OCI-LY7 (cell line): ENCODE data around the gene ING2. TPM values are rescaled to one million over a fixed set of nuclear protein-coding genes. Genes with fewer than 3 reads are reported as not detected.

ENCODE experiments used
- BruUV-seq: library from RNA; stranded (reverse); fragments of 400-500 nt; replicated peaks from 2 replicates; lab custom pipeline; 2021; lab: Mats Ljungman, UMichigan
- CTCF ChIA-PET: fragments of 300-600 bp; sonication (Branson Sonifier 250); formaldehyde crosslinking; loops from one replicate; lab custom pipeline; 2022; ENCODE audit warnings: antibody characterized with exemption; ENCODE audit not compliant: unreplicated experiment; lab: Charles Lee
- POLR2A ChIA-PET: fragments of 300-600 bp; sonication (Branson Sonifier 250); formaldehyde crosslinking; loops from one replicate; lab custom pipeline; 2022; ENCODE audit warnings: antibody characterized with exemption; lab: Charles Lee
- DNase-seq: peaks from one replicate; pipeline ENCODE4 v3.0.0-alpha.2; 2015; ENCODE audit warnings: low spot score
- H2AFZ ChIP-seq: fragments of 200-600 bp; sonication (generic), shearing (Covaris generic); 2 replicates; pipeline ENCODE4 v1.6.1; 2014; ENCODE audit warnings: mild to moderate bottlenecking, antibody characterized with exemption, low read length, moderate library complexity
- H3K27ac ChIP-seq: fragments of 200-600 bp; sonication (generic); 2 replicates; pipeline ENCODE4 v1.5.1; 2014; ENCODE audit warnings: mixed run types, low read depth, mild to moderate bottlenecking, moderate library complexity, low read length, inconsistent platforms; ENCODE audit not compliant: poor library complexity, severe bottlenecking
- H3K36me3 ChIP-seq: fragments of 200-600 bp; sonication (generic); 2 replicates; pipeline ENCODE4 v1.6.1; 2014; ENCODE audit warnings: mild to moderate bottlenecking, antibody characterized with exemption, low read length, moderate library complexity, mixed read lengths; ENCODE audit not compliant: insufficient read depth
- H3K4me1 ChIP-seq: fragments of 200-600 bp; sonication (generic); 2 replicates; pipeline ENCODE4 v1.5.1; 2014; ENCODE audit warnings: mild to moderate bottlenecking, low read length; ENCODE audit not compliant: insufficient read depth, poor library complexity, severe bottlenecking
- H3K4me2 ChIP-seq: fragments of 200-600 bp; sonication (generic); 2 replicates; pipeline ENCODE4 v1.6.1; 2014; ENCODE audit warnings: mild to moderate bottlenecking, low read length
- H3K4me3 ChIP-seq: fragments of 200-600 bp; sonication (generic); 2 replicates; pipeline ENCODE4 v1.5.1; 2014; ENCODE audit warnings: mild to moderate bottlenecking, low read depth, low read length; ENCODE audit not compliant: poor library complexity, severe bottlenecking
- H3K79me2 ChIP-seq: fragments of 200-600 bp; sonication (generic); 2 replicates; pipeline ENCODE4 v1.6.1; 2016; ENCODE audit warnings: low read depth, mild to moderate bottlenecking, low read length, moderate library complexity, mixed read lengths; ENCODE audit not compliant: insufficient read depth
- H3K9me2 ChIP-seq: fragments of 200-600 bp; sonication (generic); 2 replicates; pipeline ENCODE4 v1.6.1; 2016; ENCODE audit warnings: mild to moderate bottlenecking, low read length, mixed read lengths; ENCODE audit not compliant: insufficient read depth
- H3K9me3 ChIP-seq: fragments of 200-600 bp; sonication (generic); 2 replicates; pipeline ENCODE4 v1.6.1; 2014; ENCODE audit warnings: mild to moderate bottlenecking, mixed run types, low read length, mixed read lengths
- H4K20me1 ChIP-seq: fragments of 200-600 bp; sonication (generic); 2 replicates; pipeline ENCODE4 v1.6.1; 2014; ENCODE audit warnings: mild to moderate bottlenecking, antibody characterized with exemption, low read length, moderate library complexity, mixed read lengths; ENCODE audit not compliant: insufficient read depth
- EZH2phosphoT487 ChIP-seq: fragments of 200-600 bp; sonication (generic); IDR thresholded peaks from 2 replicates; pipeline ENCODE4 v1.6.1; 2018; ENCODE audit warnings: low read depth, borderline replicate concordance, mild to moderate bottlenecking, mixed run types, antibody characterized with exemption, low read length, moderate library complexity, mixed read lengths
- intact Hi-C: fragments of 100-400 bp; cut with micrococcal nuclease; formaldehyde crosslinking; loops from one replicate; pipeline ENCODE4 v1.10.0; 2022; ENCODE audit not compliant: unreplicated experiment
- total RNA-seq, 2 experiments: library from RNA; depleted of rRNA in 1 of 2; stranded (reverse); fragments of >200 nt in 1 of 2; shearing (Covaris generic) in 1 of 2; gene quantifications; 2 replicates each; pipeline ENCODE4 v1.2.3, GENCODE V29; 2014 to 2022
- TF ChIP-seq, protein P1 (sequence below): fragments of 200-600 bp; sonication (generic); conservative IDR thresholded peaks from 2 replicates; pipeline ENCODE4 v1.5.1; 2014; ENCODE audit warnings: mild to moderate bottlenecking, antibody characterized with exemption, low read length, moderate library complexity, mixed read lengths

ING2 gene
- total RNA-seq, 2 experiments from 2014 or later: 23.3 to 26.0 TPM

DNA sequence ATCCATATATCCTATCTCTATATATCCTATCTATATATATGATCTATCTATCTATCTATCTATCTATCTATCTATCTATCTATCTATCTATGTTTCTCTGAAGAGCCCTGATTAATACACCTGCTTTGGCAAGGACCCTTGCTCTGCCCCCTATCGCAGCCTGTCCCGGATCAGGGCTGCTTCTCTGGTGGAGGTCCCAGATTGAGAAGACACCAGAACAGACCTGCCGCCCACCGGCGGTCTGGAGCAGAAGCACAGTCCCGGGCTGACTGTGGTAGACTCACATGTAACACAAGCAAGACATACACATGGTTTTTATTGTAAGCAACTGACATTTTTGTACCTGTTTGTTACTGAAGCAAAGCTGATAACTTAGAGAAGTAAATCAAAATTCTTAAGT is 52.8 kb downstream of the ING2 start:
- intact Hi-C loops: no loop called here
- POLR2A ChIA-PET: interaction anchor here (0.6 kb wide), 1 partner anchor 41 kb away, joined by 3 read pairs; no protein-coding TSS in a partner anchor

DNA sequence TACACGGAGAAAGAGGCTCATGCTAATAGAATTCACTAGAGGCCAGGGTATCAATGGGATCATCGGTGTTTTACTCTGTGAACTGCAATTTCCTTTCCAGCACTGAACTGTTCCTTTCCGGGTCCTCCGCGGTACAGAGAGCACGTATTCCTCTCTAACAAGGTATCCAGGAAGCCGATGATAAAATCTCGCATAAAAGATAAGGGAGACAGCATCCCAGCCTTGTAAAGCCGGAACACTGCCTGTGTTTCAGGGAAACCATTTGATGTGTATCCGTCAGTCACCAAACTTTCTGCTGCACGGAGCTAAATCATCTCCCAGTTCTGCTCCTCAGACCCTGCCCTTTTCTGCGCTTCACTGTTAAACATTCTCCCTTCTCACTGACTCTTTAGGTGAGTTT is 54.0 kb downstream of the ING2 start:
- CTCF ChIA-PET: no interaction called here
- DNase-seq: no peak
- BruUV-seq: no TSS peak
- Histone ChIP-seq H2AFZ (no peak overlapping the region), H3K27ac (no peak overlapping the region), H3K4me1 (no peaks in the 10 kb centered on the region), H3K9me2 (no peaks in the 10 kb centered on the region), H3K4me2 (no peak overlapping the region), H3K79me2 (no peaks in the 10 kb centered on the region), H3K4me3 (no peak overlapping the region), H4K20me1 (no peaks in the 10 kb centered on the region), H3K9me3 (no peaks in the 10 kb centered on the region), H3K36me3 (no peaks in the 10 kb centered on the region)
- intact Hi-C loops: no loop called here
- no peak for TF ChIP-seq EZH2phosphoT487
- TF ChIP-seq, protein P1, sequence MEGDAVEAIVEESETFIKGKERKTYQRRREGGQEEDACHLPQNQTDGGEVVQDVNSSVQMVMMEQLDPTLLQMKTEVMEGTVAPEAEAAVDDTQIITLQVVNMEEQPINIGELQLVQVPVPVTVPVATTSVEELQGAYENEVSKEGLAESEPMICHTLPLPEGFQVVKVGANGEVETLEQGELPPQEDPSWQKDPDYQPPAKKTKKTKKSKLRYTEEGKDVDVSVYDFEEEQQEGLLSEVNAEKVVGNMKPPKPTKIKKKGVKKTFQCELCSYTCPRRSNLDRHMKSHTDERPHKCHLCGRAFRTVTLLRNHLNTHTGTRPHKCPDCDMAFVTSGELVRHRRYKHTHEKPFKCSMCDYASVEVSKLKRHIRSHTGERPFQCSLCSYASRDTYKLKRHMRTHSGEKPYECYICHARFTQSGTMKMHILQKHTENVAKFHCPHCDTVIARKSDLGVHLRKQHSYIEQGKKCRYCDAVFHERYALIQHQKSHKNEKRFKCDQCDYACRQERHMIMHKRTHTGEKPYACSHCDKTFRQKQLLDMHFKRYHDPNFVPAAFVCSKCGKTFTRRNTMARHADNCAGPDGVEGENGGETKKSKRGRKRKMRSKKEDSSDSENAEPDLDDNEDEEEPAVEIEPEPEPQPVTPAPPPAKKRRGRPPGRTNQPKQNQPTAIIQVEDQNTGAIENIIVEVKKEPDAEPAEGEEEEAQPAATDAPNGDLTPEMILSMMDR: no peak
- POLR2A ChIA-PET: interaction anchor here (0.6 kb wide), 1 partner anchor 399 kb away, joined by 3 read pairs; no protein-coding TSS in a partner anchor

More for the DNA sequence above, 52.8 kb downstream of the ING2 start:
- CTCF ChIA-PET: no interaction called here
- no peak overlapping the region for H2AFZ ChIP-seq
- H3K9me2 ChIP-seq: no peaks in the 10 kb centered on the region
- BruUV-seq: no TSS peak
- H3K4me3 ChIP-seq: no peak overlapping the region
- H3K4me1 ChIP-seq: no peaks in the 10 kb centered on the region
- no peaks in the 10 kb centered on the region for H3K36me3 ChIP-seq
- no peak overlapping the region for H3K27ac ChIP-seq
- no peak for DNase-seq
- no peaks in the 10 kb centered on the region for H3K9me3 ChIP-seq
- H4K20me1 ChIP-seq: no peaks in the 10 kb centered on the region
- TF ChIP-seq, protein P1: no peak
- no peak for TF ChIP-seq EZH2phosphoT487
- H3K79me2 ChIP-seq: no peaks in the 10 kb centered on the region
- no peak overlapping the region for H3K4me2 ChIP-seq

DNA sequence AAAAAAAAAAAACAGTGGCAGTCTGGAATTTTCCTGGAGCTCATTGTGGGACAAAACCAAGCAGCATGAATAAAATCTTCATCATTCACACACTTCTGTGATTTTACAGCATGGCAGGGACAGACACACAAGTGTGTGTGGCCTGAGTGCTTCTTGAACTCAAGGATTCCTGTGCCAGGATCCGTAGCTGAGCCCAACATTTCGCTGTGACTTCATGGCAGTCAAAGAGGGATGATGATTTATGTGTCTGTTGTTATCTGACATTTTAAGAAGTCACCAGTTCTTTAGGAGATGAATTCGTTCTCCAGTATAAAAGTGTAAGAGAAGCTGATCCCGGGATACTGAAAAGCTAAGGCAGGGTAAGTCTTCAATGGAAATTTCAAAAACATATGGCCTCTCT is 57.0 kb downstream of the ING2 start:
- H3K36me3 ChIP-seq: no peaks in the 10 kb centered on the region
- ChIA-PET POLR2A (interaction anchor here (0.7 to 0.9 kb wide), 3 partner anchors 17 to 790 kb away, joined by 3 to 4 read pairs (median 3); no protein-coding TSS in a partner anchor), CTCF (no interaction called here)
- H3K9me3 ChIP-seq: no peaks in the 10 kb centered on the region
- DNase-seq: no peak
- H3K9me2 ChIP-seq: no peaks in the 10 kb centered on the region
- no TSS peak for BruUV-seq
- H3K4me1 ChIP-seq: no peaks in the 10 kb centered on the region
- no peaks in the 10 kb centered on the region for H3K79me2 ChIP-seq
- no peak overlapping the region for H2AFZ ChIP-seq
- intact Hi-C loops: no loop called here
- no peak overlapping the region for H3K27ac ChIP-seq
- no peak for TF ChIP-seq EZH2phosphoT487
- TF ChIP-seq, protein P1: no peak
- no peak overlapping the region for H3K4me2 ChIP-seq
- H3K4me3 ChIP-seq: no peak overlapping the region
- no peaks in the 10 kb centered on the region for H4K20me1 ChIP-seq
